Purkinje cell (primary cell): ENCODE data around the gene FBXO17. TPM values are rescaled to one million over a fixed set of nuclear protein-coding genes. Genes with fewer than 3 reads are reported as not detected.

ENCODE experiments used
- polyA plus RNA-seq: library from polyadenylated mRNA; unstranded; fragments of >200 nt; fragmentation: Nextera tagmentation; gene quantifications from 2 replicates; pipeline ENCODE4 v1.2.1, GENCODE V29; 2014

FBXO17 gene, protein sequence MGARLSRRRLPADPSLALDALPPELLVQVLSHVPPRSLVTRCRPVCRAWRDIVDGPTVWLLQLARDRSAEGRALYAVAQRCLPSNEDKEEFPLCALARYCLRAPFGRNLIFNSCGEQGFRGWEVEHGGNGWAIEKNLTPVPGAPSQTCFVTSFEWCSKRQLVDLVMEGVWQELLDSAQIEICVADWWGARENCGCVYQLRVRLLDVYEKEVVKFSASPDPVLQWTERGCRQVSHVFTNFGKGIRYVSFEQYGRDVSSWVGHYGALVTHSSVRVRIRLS
- polyA plus RNA-seq = 1.7 and 2.7 TPM in 2 replicates

DNA sequence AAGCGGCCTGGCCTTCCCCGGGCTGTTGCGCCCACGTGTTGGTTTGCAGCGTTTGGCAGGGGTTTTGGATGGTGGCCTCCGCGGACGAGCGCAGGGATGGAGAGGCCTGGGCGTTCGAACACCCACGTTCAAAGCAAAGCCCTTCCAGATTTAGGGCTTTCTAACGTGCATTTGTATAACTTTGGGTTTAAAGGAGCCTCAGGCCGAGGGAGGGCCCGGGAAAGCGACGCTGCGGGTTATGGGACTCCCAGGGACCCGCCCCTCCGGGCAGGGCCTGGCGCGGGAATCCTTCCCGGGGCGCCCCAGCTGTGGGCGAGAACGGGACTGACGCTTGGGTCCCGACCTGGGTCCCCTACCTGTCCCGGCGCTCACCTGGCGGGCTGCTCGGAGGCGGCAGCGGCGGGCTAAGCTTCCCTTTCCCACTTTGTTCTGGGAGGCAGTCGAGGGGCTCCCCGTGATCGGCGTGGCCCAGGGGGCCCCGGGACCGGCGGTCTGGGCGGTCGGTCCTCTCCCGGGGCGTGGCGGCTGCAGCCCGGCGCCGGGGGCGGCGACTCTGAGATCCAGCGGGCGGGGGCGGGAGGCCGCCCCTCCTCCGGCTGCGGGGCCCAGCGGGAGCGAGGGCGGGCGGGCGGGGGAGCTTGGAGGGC, at the start of gene FBXO17:
TSS of gene FBXO17 (minus strand) at position 529 of the 647 bp plus-strand sequence. CDS start 25,423 bp downstream, outside the sequence.

DNA sequence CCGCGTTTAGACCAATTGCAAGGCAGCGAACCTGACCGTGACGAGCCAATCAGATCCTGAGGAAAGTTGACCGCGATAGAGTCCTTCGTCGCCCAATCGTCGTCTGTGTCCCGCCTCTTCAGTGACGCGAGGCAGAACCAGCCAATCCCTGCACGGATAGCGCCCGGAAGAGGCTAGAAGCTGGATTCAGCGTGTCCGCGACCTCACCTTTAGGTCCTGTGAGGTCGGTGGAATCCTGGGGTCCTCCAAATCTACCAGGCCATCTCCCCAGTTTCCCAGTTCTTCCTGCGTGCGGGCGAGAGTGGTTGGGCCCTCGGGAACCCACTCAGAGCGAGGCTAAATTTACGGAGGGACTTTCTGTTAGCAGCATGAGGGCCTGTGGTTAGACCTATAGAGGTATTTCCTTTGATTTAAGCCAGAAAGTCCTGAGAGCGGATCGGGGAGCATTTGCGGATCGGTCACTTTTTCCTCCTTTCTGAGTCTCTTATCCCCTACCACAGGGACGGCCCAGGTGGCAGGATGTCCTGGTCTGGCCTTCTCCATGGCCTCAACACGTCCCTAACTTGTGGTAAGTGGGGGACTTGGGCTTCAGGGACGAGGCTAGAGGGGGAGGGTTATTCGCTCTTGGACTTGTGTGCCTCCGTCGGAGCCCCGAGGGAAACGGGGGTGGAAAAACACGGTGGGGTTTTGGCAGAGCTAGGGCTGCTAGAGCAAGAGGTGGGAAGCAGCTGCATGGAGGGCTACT, 44.6 kb downstream of the FBXO17 start, which contains the start of gene MRPS12:
TSS of gene MRPS12 (plus strand) at position 169 of the 745 bp plus-strand sequence. CDS start at position 520, 351 bp downstream.

DNA sequence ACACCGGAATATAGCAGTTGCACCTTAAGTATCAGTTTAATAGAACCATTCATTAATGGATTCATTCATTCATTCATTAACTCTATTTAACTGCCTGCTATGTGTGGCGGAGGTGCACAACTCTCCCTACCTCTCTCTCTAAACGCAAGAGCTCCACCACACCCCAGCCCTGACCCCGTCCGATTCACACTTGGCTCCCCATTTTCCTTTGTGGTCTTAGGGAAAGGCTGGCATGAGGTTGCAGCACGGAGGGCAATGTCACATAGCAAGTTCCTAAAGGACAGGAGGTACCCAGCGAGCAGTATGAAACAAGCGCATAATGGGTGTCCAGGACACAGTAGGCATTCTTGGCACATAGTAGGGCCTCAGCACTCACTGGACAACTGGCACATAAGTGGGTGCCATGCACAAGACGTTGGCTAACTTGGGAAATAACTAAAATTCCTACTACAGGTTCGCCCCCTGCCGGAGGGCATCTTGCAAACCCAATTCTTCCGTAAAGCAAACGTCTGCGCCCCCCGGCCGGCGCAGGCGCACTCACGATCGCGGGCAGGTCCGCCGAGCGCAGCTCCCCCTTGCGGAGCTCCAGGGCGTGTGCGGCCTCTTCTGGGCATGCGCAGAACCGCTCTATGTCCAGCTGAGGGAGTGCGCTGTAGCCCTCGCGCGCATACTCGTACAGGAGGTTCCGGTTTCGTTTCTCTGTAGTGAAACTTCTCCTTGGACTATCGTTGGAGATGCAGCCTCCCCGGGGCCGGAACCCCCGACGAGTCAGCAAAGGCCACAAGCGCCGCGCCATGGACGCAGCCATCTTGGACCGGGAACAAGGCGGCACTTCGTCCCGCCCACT, 45.4 kb downstream of the FBXO17 start, which contains the start of gene SARS2:
TSS of gene SARS2 (minus strand) at position 835 of the 847 bp plus-strand sequence. CDS start at position 808, 27 bp downstream.

DNA sequence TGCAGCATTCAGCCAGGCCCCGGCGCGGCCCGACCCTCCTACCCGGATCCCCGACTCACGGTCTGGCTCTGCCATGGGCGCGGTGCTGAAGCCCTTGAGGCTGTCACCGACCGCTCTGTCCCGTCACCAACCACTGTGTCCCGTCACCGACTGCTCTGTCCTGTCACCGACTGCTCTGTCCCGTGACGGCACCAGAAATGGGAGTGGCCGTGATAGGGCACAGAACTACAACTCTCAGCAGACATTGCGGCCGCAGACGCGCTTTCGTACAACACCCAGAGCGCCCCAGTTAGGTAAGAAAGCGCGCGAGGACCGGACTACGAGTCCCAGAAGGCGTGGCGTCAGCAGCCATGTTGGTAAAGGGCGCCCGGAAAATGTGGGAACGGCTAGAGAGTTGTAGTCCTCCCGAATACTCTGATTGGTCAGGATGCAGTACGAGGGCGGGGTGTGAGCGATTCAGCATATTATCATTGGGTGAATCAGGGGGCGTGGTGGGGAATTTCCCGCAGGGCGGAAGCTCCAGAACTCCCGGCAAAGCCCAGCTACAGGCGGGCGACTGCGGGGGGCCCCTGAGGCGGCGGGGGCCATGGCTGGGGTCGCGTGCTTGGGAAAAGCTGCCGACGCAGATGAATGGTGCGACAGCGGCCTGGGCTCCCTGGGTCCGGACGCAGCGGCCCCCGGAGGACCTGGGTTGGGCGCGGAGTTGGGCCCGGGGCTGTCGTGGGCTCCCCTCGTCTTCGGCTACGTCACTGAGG, 75.9 kb downstream of the FBXO17 start, which contains the start of the genes NFKBIB and SIRT2:
TSS of gene NFKBIB (plus strand) at position 523 of the 755 bp plus-strand sequence. CDS start at position 587, 64 bp downstream.
TSS of gene SIRT2 (minus strand) at position 172 of the 755 bp plus-strand sequence. CDS start at position 75, 97 bp downstream.

Other genes starting within 250 kb of the FBXO17 start
- 1.8 and 4.4 TPM in 2 replicates for gene CAPN12, start 231.3 kb downstream of the FBXO17 start, polyA plus RNA-seq
- not detected in 2 replicates for gene LGALS7, start 202.2 kb downstream of the FBXO17 start, polyA plus RNA-seq
- gene LGALS7B, start 186.5 kb downstream of the FBXO17 start, polyA plus RNA-seq = not detected in 2 replicates
- gene LGALS4, start 162.8 kb downstream of the FBXO17 start, polyA plus RNA-seq = not detected in 2 replicates
- 63.8 and 112 TPM in 2 replicates for gene ECH1, start 143.9 kb downstream of the FBXO17 start, polyA plus RNA-seq
- 52.1 and 68.7 TPM in 2 replicates for gene HNRNPL, start 125.8 kb downstream of the FBXO17 start, polyA plus RNA-seq
- gene RINL, start 97.5 kb downstream of the FBXO17 start, polyA plus RNA-seq = 0.39 TPM in 1 of 2 replicates, not detected in the other
- gene SIRT2, start 76.1 kb downstream of the FBXO17 start, polyA plus RNA-seq = 6.7 and 9.9 TPM in 2 replicates
- gene NFKBIB, start 75.8 kb downstream of the FBXO17 start, polyA plus RNA-seq = 2.4 and 3.0 TPM in 2 replicates
- gene CCER2, start 63.6 kb downstream of the FBXO17 start, polyA plus RNA-seq = not detected in 2 replicates
- 10.6 and 17.0 TPM in 2 replicates for gene SARS2, start 45.0 kb downstream of the FBXO17 start, polyA plus RNA-seq
- 22.1 and 35.8 TPM in 2 replicates for gene MRPS12, start 44.8 kb downstream of the FBXO17 start, polyA plus RNA-seq
- 2.2 and 2.7 TPM in 2 replicates for gene FBXO27, start 56.8 kb upstream of the FBXO17 start, polyA plus RNA-seq
- not detected in 2 replicates for gene ACP7, start 108.6 kb upstream of the FBXO17 start, polyA plus RNA-seq
- gene PAK4, start 150.0 kb upstream of the FBXO17 start, polyA plus RNA-seq = 0.22 and 2.0 TPM in 2 replicates
- gene NCCRP1, start 221.2 kb upstream of the FBXO17 start, polyA plus RNA-seq = 0.20 TPM in 1 of 2 replicates, not detected in the other
- not detected in 2 replicates for gene SYCN, start 228.5 kb upstream of the FBXO17 start, polyA plus RNA-seq